Peyer's patch (tissue), 4 donors: Measurements from ENCODE around the gene CAPN9.

ENCODE experiments used
- POLR2A ChIP-seq, 2 donors: fragments of 450-650 bp; IDR thresholded peaks; one replicate each; pipeline ENCODE4 v1.5.1; 2017; ENCODE audit warnings: antibody characterized with exemption in 2 of 2, mild to moderate bottlenecking in 2 of 2, moderate library complexity in 2 of 2
- TF ChIP-seq, protein P1 (sequence below), 6 experiments: fragments of 450-650 bp in 4 of 6; fragments of 200-600 bp in 2 of 6; sonication (generic) in 1 of 6; IDR thresholded peaks; one replicate each; pipeline ENCODE4 v1.5.1; 2017 to 2019; ENCODE audit warnings: antibody characterized with exemption in 6 of 6, mild to moderate bottlenecking in 3 of 6, moderate library complexity in 1 of 6

DNA sequence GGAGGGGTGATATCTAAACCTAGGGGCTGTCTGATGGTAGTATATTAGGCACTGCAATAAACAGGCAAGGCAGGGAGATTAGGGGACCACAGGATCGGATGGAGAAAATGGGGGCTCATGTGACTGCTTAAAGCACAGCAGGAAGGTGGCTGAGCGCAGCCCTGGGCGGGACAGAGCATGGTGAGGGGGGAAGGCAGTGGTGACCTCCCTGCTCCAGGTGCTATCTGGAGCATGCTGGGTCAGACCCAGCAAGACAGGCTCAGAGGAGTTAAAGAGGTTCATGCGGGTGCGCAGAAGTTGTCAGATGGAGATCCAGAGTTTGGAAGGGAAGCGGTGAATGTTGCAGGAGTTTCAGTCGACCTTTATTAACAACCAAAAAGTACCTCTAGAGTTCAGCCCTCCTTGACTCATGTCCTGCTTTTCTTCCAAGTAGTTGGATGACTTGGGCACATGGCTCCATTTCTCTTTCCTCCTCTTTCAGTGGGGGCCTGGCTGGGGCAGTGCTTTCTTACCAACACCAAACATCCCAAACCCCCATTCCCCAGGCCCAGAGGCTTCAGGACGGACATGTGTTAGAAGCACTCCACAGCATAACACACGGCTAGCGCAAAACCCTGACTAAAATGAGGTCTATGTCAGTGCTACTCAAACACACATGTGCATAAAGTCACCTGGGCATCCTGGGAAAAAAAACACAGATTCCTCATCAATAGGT, 41.5 kb downstream of the CAPN9 start:
- TF ChIP-seq, protein P1, sequence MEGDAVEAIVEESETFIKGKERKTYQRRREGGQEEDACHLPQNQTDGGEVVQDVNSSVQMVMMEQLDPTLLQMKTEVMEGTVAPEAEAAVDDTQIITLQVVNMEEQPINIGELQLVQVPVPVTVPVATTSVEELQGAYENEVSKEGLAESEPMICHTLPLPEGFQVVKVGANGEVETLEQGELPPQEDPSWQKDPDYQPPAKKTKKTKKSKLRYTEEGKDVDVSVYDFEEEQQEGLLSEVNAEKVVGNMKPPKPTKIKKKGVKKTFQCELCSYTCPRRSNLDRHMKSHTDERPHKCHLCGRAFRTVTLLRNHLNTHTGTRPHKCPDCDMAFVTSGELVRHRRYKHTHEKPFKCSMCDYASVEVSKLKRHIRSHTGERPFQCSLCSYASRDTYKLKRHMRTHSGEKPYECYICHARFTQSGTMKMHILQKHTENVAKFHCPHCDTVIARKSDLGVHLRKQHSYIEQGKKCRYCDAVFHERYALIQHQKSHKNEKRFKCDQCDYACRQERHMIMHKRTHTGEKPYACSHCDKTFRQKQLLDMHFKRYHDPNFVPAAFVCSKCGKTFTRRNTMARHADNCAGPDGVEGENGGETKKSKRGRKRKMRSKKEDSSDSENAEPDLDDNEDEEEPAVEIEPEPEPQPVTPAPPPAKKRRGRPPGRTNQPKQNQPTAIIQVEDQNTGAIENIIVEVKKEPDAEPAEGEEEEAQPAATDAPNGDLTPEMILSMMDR (IDR thresholded peaks at IDR 0.05): no peak
- TF ChIP-seq POLR2A (IDR thresholded peaks at IDR 0.05): no peak
